Testis (tissue), 5 donors: Measurements from ENCODE around the gene GPR27. TPM values are rescaled to one million over a fixed set of nuclear protein-coding genes. Genes with fewer than 3 reads are reported as not detected.

Experiments used
- DNase-seq: peaks from one replicate; pipeline ENCODE4 v3.0.0-alpha.2; 2019
- H3K27ac ChIP-seq, 2 donors: fragments of 200-600 bp; sonication (generic); one replicate each; pipeline ENCODE4 v1.5.1; 2019
- H3K27me3 ChIP-seq: fragments of 200-600 bp; sonication (generic); one replicate; pipeline ENCODE4 v1.5.1; 2019
- H3K36me3 ChIP-seq: fragments of 200-600 bp; sonication (generic); one replicate; pipeline ENCODE4 v1.5.1; 2017; ENCODE audit warnings: low read depth; ENCODE audit errors: missing control alignments
- H3K4me1 ChIP-seq: fragments of 200-600 bp; sonication (generic); one replicate; pipeline ENCODE4 v1.5.1; 2019
- H3K4me3 ChIP-seq, 2 donors: fragments of 200-600 bp; sonication (generic); one replicate each; pipeline ENCODE4 v1.5.1; 2017 to 2019
- H3K9me3 ChIP-seq: fragments of 200-600 bp; sonication (generic); one replicate; pipeline ENCODE4 v1.5.1; 2017
- CTCF ChIP-seq, 3 experiments: fragments of 450-650 bp in 2 of 3; fragments of 200-600 bp in 1 of 3; sonication (generic) in 1 of 3; IDR thresholded peaks; one replicate each; pipeline ENCODE4 v1.5.1; 2016 to 2019; ENCODE audit warnings: antibody characterized with exemption in 3 of 3, mild to moderate bottlenecking in 2 of 3, moderate library complexity in 1 of 3
- POLR2A ChIP-seq: fragments of 450-650 bp; IDR thresholded peaks from one replicate; pipeline ENCODE4 v1.6.1; 2017; ENCODE audit warnings: antibody characterized with exemption, mild to moderate bottlenecking, moderate library complexity
- WGBS, 2 donors: methylation state at CpG; one replicate each; pipeline ENCODE4 v1.1.5; 2018; 5-methylcytosine and 5-hydroxymethylcytosine counted together
- intact Hi-C: fragments of 100-400 bp; cut with DNase I; formaldehyde crosslinking; loops from one replicate; pipeline ENCODE4 v1.15.1; 2023; ENCODE audit warnings: low total_unique reads
- long read RNA-seq, 2 donors: transcript quantifications; one replicate each; lab custom pipeline, GENCODE V29; 2026
- polyA plus RNA-seq: library from polyadenylated mRNA; stranded (reverse); fragments of 350-450 nt; fragmentation: Illumina TruSeq; extraction: RNeasy Lipid Tissue Mini Kit (QIAGEN cat#74804); gene quantifications from one replicate; pipeline ENCODE4 v1.2.3, GENCODE V29; 2014; ENCODE audit warnings: low read depth, low replicate concordance; ENCODE audit not compliant: insufficient read depth
- total RNA-seq, 2 donors: library from RNA; depleted of rRNA; stranded (reverse); fragments of >200 nt; gene quantifications; one replicate each; pipeline ENCODE4 v1.2.3, GENCODE V29; 2016

Gene GPR27
- total RNA-seq (10 to 100 TPM; 28.1 to 30.4 TPM), polyA plus RNA-seq (11.3 TPM)
- long read RNA-seq, donor 1, transcript GPR27-201 (1 exons, 2,447 nt), result major isoform, 11 of 11 reads
- long read RNA-seq, donor 1, partial matches to known transcripts, result 0 of 11 reads
- long read RNA-seq, donor 1, other reads (novel, unspliced or antisense), result 0 of 11 reads
- long read RNA-seq, donor 2, transcript GPR27-201 (1 exons, 2,447 nt), result major isoform, 6 of 6 reads
- long read RNA-seq, donor 2, partial matches to known transcripts, result 0 of 6 reads
- long read RNA-seq, donor 2, other reads (novel, unspliced or antisense), result 0 of 6 reads

- H3K27me3 ChIP-seq, result no peaks in the 10 kb centered on the region
- H3K4me1 ChIP-seq, result peaks cover 4% of the 10 kb centered on the region
- 0% methylated on average over 2 to 67 of the region's 131 CpGs for WGBS, 2 donors
- peak; percentile 34 for DNase-seq
- H3K27ac ChIP-seq, result peak within 1 kb of the TSS in 1 of 2 donors; percentile 61
- intact Hi-C loops, result no loop called here
- H3K36me3 ChIP-seq, result no peaks in the 10 kb centered on the region
- TF ChIP-seq CTCF (IDR thresholded peaks at IDR 0.05), result no peak
- no peaks in the 10 kb centered on the region for H3K9me3 ChIP-seq
- peak within 1 kb of the TSS; percentile 51 to 56 for H3K4me3 ChIP-seq
These were observed at the start of gene GPR27 for GRCh38 chr3:71753701-71754609. Gene GPR27, plus strand, starts transcription at chr3:71753855. Its CDS starts 195 bp downstream, at chr3:71754050.

- intact Hi-C loops, result no loop called here
- no peaks in the 10 kb centered on the region for H3K36me3 ChIP-seq
- no peaks in the 10 kb centered on the region for H3K4me1 ChIP-seq
- no peaks in the 10 kb centered on the region for H3K27me3 ChIP-seq
- TF ChIP-seq POLR2A, result no peak
- no peak overlapping the region for H3K27ac ChIP-seq
- no peak overlapping the region for H3K4me3 ChIP-seq
- DNase-seq, result no peak
- H3K9me3 ChIP-seq, result no peaks in the 10 kb centered on the region
These were observed 48.7 kb upstream of the GPR27 start for GRCh38 chr3:71704915-71705314.

DNA sequence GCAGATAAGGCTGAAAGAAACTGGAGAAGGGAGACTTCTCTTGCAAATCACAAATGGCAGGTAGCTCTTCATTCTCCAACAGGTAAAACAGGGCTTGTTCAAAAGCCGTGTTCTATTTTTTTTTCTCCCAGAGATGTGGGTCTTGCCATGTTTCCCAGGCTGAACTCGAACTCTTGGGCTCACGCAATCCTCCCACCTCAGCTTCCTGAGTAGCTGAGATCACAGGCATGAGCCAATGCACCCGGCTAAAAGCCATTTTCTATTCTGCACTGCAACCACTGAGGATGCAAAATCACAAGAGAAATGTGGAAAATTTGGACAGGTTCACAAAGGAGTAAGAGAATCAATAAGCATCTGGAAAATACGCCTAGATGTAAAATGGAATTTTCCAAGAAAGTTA is 48.0 kb upstream of the GPR27 start:
- Histone ChIP-seq H3K4me3 (no peak overlapping the region), H3K27me3 (no peaks in the 10 kb centered on the region), H3K27ac (no peak overlapping the region), H3K4me1 (no peaks in the 10 kb centered on the region), H3K36me3 (no peaks in the 10 kb centered on the region), H3K9me3 (no peaks in the 10 kb centered on the region)
- WGBS, 2 donors, result 94 to 97% methylated on average over 5 of the region's 5 CpGs
- no peak for DNase-seq
- intact Hi-C loops, result no loop called here
- TF ChIP-seq CTCF (IDR thresholded peaks at IDR 0.05), result no peak
- TF ChIP-seq POLR2A, result no peak

- Histone ChIP-seq H3K36me3 (no peaks in the 10 kb centered on the region), H3K4me1 (no peaks in the 10 kb centered on the region), H3K4me3 (no peak overlapping the region), H3K9me3 (no peaks in the 10 kb centered on the region), H3K27me3 (no peaks in the 10 kb centered on the region), H3K27ac (no peak overlapping the region)
- TF ChIP-seq POLR2A, result no peak
- no peak for TF ChIP-seq CTCF (IDR thresholded peaks at IDR 0.05)
- 87 to 88% methylated on average over 5 of the region's 5 CpGs for WGBS, 2 donors
- intact Hi-C loops, result no loop called here
- no peak for DNase-seq
These were observed 46.1 kb upstream of the GPR27 start for GRCh38 chr3:71707595-71707994.

DNA sequence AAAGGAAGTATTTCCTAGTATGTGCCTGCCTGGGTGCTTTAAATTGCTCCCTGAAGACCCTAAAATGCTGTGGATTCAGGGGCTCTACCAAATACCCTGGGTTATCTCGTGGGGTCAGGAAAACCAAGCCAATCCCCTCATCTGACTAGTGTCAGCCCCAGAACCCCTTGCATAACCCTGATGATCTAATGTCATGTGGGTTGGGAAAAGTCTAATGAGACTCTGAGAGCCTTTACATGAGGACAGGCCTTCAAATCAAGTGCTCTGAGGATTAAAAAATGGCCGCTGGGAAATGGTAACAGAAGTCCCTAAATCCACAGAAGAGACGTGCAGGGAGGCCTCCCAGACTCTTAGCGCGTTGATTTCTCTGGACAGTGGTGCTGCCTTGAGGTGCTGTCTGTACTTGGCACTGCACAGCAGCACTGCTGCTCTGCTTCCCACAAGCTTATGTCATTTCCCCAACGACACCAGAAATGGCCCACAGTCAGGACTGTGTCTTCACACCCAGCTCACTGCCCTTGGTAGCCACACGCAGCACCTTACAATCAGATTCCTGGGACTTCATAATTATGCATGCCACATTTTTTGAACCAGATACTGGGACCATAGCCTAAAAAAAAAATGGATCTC is 45.1 kb upstream of the GPR27 start:
- 63 to 72% methylated on average over 7 of the region's 7 CpGs for WGBS, 2 donors
- TF ChIP-seq POLR2A, result no peak
- TF ChIP-seq CTCF (IDR thresholded peaks at IDR 0.05), result no peak
- intact Hi-C loops, result no loop called here
- Histone ChIP-seq H3K4me1 (no peaks in the 10 kb centered on the region), H3K36me3 (no peaks in the 10 kb centered on the region), H3K9me3 (no peaks in the 10 kb centered on the region), H3K4me3 (no peak overlapping the region), H3K27me3 (no peaks in the 10 kb centered on the region), H3K27ac (no peak overlapping the region)
- DNase-seq, result no peak
